ENCODE results near the gene CACUL1.

GRCh38 chr10:118738406-118738805, 16.4 kb downstream of the CACUL1 start:
- no peak for TF ChIP-seq CTCF (IDR thresholded peaks at IDR 0.05 in 2 of 3, conservative IDR thresholded peaks at IDR 0.05 in 1 of 3; ENCODE audit: borderline replicate concordance in 1 of 3, insufficient read depth in 1 of 3, low read depth in 2 of 3, low read length in 2 of 3)
- TF ChIP-seq MAX (IDR thresholded peaks at IDR 0.05) = no peak
- TF ChIP-seq EZH2 (IDR thresholded peaks at IDR 0.05) = no peak
- no peak for TF ChIP-seq POLR2A (IDR thresholded peaks at IDR 0.05; ENCODE audit: borderline replicate concordance, extremely low read depth, insufficient read depth, insufficient read length)

Measured in HCT116 (cell line).